ENCODE results near the gene MTMR12.

MTMR12 gene

GRCh38 chr5:32303755-32304120, 9.0 kb downstream of the MTMR12 start:
- H3K4me3 ChIP-seq, result no peak overlapping the region
- H3K27me3 ChIP-seq, result no peaks in the 10 kb centered on the region
- no peak overlapping the region for H3K27ac ChIP-seq
- no peak for TF ChIP-seq CTCF (IDR thresholded peaks at IDR 0.05)
- H3K36me3 ChIP-seq, result peaks cover 0 to 13% (median 0%) of the 10 kb centered on the region in 3 donors
- H3K4me1 ChIP-seq, result peaks cover 0 to 18% (median 10%) of the 10 kb centered on the region in 4 donors
- intact Hi-C loops (cut with DNase I; ENCODE audit: low total_unique reads), result no loop called here
- no peaks in the 10 kb centered on the region for H3K9me3 ChIP-seq
- DNase-seq, result no peak

- no peak overlapping the region for H3K4me3 ChIP-seq
- DNase-seq, result no peak
- no peaks in the 10 kb centered on the region for H3K9me3 ChIP-seq
- peaks cover 0 to 17% (median 0%) of the 10 kb centered on the region in 3 donors for H3K36me3 ChIP-seq
- TF ChIP-seq CTCF (IDR thresholded peaks at IDR 0.05), result no peak
- no peak overlapping the region for H3K27ac ChIP-seq
- H3K27me3 ChIP-seq, result no peaks in the 10 kb centered on the region
- intact Hi-C loops (cut with DNase I; ENCODE audit: low total_unique reads), result no loop called here
- H3K4me1 ChIP-seq, result peaks cover 0 to 17% (median 6%) of the 10 kb centered on the region in 4 donors
These were observed 9.6 kb downstream of the MTMR12 start for GRCh38 chr5:32302835-32303754.

- H3K36me3 ChIP-seq, result peaks cover 0 to 19% (median 0%) of the 10 kb centered on the region in 3 donors
- H3K4me3 ChIP-seq, result no peak overlapping the region
- H3K9me3 ChIP-seq, result no peaks in the 10 kb centered on the region
- H3K4me1 ChIP-seq, result peaks cover 0 to 20% (median 7%) of the 10 kb centered on the region in 4 donors
- H3K27ac ChIP-seq, result no peak overlapping the region
- intact Hi-C loops (cut with DNase I; ENCODE audit: low total_unique reads), result no loop called here
- TF ChIP-seq CTCF (IDR thresholded peaks at IDR 0.05), result no peak
- no peaks in the 10 kb centered on the region for H3K27me3 ChIP-seq
- no peak for DNase-seq
These were observed 10.8 kb downstream of the MTMR12 start for GRCh38 chr5:32301891-32302290.

GRCh38 chr5:32299059-32299677, 13.6 kb downstream of the MTMR12 start:
- H3K27ac ChIP-seq, result no peak overlapping the region
- TF ChIP-seq CTCF (IDR thresholded peaks at IDR 0.05), result no peak
- intact Hi-C loops (cut with DNase I; ENCODE audit: low total_unique reads), result no loop called here

GRCh38 chr5:32298059-32298415, 14.7 kb downstream of the MTMR12 start:
- H3K9me3 ChIP-seq, result no peaks in the 10 kb centered on the region
- intact Hi-C loops (cut with DNase I; ENCODE audit: low total_unique reads), result no loop called here
- no peak for TF ChIP-seq CTCF (IDR thresholded peaks at IDR 0.05)
- no peak overlapping the region for H3K27ac ChIP-seq
- DNase-seq, result no peak
- peaks cover 0 to 26% (median 7%) of the 10 kb centered on the region in 4 donors for H3K4me1 ChIP-seq
- no peak overlapping the region for H3K4me3 ChIP-seq
- H3K36me3 ChIP-seq, result peaks cover 7 to 54% (median 12%) of the 10 kb centered on the region in 3 donors
- no peaks in the 10 kb centered on the region for H3K27me3 ChIP-seq

More at GRCh38 chr5:32299059-32299677, 13.6 kb downstream of the MTMR12 start:
- Histone ChIP-seq H3K4me1 (peaks cover 0 to 26% (median 9%) of the 10 kb centered on the region in 4 donors), H3K4me3 (no peak overlapping the region), H3K9me3 (no peaks in the 10 kb centered on the region), H3K36me3 (peaks cover 7 to 42% (median 12%) of the 10 kb centered on the region in 3 donors), H3K27me3 (no peaks in the 10 kb centered on the region)
- DNase-seq, result no peak

Measured in tibial artery (tissue), 4 donors.